ENCODE results near the gene ATG7.

- TF ChIP-seq POLR2A (IDR thresholded peaks at IDR 0.05; ENCODE audit: extremely low read depth, insufficient read length) (no peak), CTCF (IDR thresholded peaks at IDR 0.05; ENCODE audit: low read depth, low read length) (no peak), MAX (IDR thresholded peaks at IDR 0.05; ENCODE audit: low read depth, low read length) (no peak)
Measured at GRCh38 chr3:11246663-11246970, 25.6 kb upstream of the ATG7 start.

Data from NB4 (cell line).